Activated CD4-positive, alpha-beta T cell treated with anti-CD3 and anti-CD28 coated beads, Interleukin-2, amount 10 ng/mL, durations not matched to agents 7 days and 5 days (primary cell): Measurements from ENCODE around the gene SEPTIN5. TPM values are rescaled to one million over a fixed set of nuclear protein-coding genes. Genes with fewer than 3 reads are reported as not detected.

Source experiments
- CTCF ChIA-PET: fragments of 350-600 bp; sonication (Branson Sonifier 250); formaldehyde crosslinking; loops from one replicate; lab custom pipeline; 2021; ENCODE audit warnings: antibody characterized with exemption; lab: Charles Lee
- POLR2A ChIA-PET: fragments of 350-600 bp; sonication (Branson Sonifier 250); formaldehyde crosslinking; loops from one replicate; lab custom pipeline; 2021; ENCODE audit warnings: antibody characterized with exemption; lab: Charles Lee
- DNase-seq: peaks from one replicate; pipeline ENCODE4 v3.0.0-alpha.2; 2020
- H3K27ac Mint-ChIP-seq: one replicate; pipeline ENCODE4 v1.8.0; 2021; ENCODE audit warnings: mild to moderate bottlenecking, moderate library complexity, mixed read lengths
- H3K27me3 Mint-ChIP-seq: one replicate; pipeline ENCODE4 v1.8.0; 2021; ENCODE audit warnings: mixed read lengths
- H3K36me3 Mint-ChIP-seq: one replicate; pipeline ENCODE4 v1.8.0; 2021; ENCODE audit warnings: low read depth, mixed read lengths
- H3K4me1 Mint-ChIP-seq: one replicate; pipeline ENCODE4 v1.8.0; 2021; ENCODE audit warnings: mixed read lengths
- H3K4me3 Mint-ChIP-seq: one replicate; pipeline ENCODE4 v1.8.0; 2021; ENCODE audit warnings: mild to moderate bottlenecking, moderate library complexity, mixed read lengths
- H3K9me3 Mint-ChIP-seq: one replicate; pipeline ENCODE4 v1.8.0; 2021; ENCODE audit warnings: mixed read lengths
- total RNA-seq, 2 experiments: library from RNA; stranded (reverse); gene quantifications; one replicate each; pipeline ENCODE4 v1.2.3, GENCODE V29; 2021

Gene SEPTIN5
- total RNA-seq, 2 experiments from 2014 or later = not detected

- H3K36me3 Mint-ChIP-seq = peaks cover 5% of the 10 kb centered on the region
- POLR2A ChIA-PET = no interaction called here
- no peak overlapping the region for H3K4me3 Mint-ChIP-seq
- no peak overlapping the region for H3K27ac Mint-ChIP-seq
- no peaks in the 10 kb centered on the region for H3K9me3 Mint-ChIP-seq
- DNase-seq = no peak
- CTCF ChIA-PET = interaction anchor here (0.8 kb wide), 1 partner anchor 32 kb away, joined by 3 read pairs; no protein-coding TSS in a partner anchor
- peaks cover 25% of the 10 kb centered on the region for H3K4me1 Mint-ChIP-seq
- H3K27me3 Mint-ChIP-seq = peaks cover 72% of the 10 kb centered on the region
Observed at GRCh38 chr22:19757985-19758895, 43.9 kb downstream of the SEPTIN5 start.

GRCh38 chr22:19758896-19759426 lies 44.7 kb downstream of the SEPTIN5 start:
- Mint-ChIP-seq H3K4me3 (no peak overlapping the region), H3K27ac (no peak overlapping the region), H3K36me3 (peaks cover 5% of the 10 kb centered on the region), H3K27me3 (peaks cover 73% of the 10 kb centered on the region), H3K4me1 (peaks cover 25% of the 10 kb centered on the region), H3K9me3 (no peaks in the 10 kb centered on the region)
- CTCF ChIA-PET = no interaction called here
- no peak for DNase-seq
- POLR2A ChIA-PET = no interaction called here

- CTCF ChIA-PET = no interaction called here
- POLR2A ChIA-PET = no interaction called here
- Mint-ChIP-seq H3K36me3 (peaks cover 5% of the 10 kb centered on the region), H3K27me3 (peaks cover 72% of the 10 kb centered on the region), H3K4me1 (peaks cover 25% of the 10 kb centered on the region), H3K27ac (peak overlapping the region; percentile 21), H3K9me3 (no peaks in the 10 kb centered on the region), H3K4me3 (peak overlapping the region; percentile 62)
- no peak for DNase-seq
Observed at GRCh38 chr22:19759427-19760057, 45.2 kb downstream of the SEPTIN5 start.

- DNase-seq = no peak
- Mint-ChIP-seq H3K9me3 (no peaks in the 10 kb centered on the region), H3K27ac (peak within 1 kb of the TSS; percentile 21), H3K4me3 (peak within 1 kb of the TSS; percentile 62), H3K27me3 (peaks cover 73% of the 10 kb centered on the region), H3K4me1 (peaks cover 28% of the 10 kb centered on the region), H3K36me3 (peaks cover 5% of the 10 kb centered on the region)
- CTCF ChIA-PET = no interaction called here
- POLR2A ChIA-PET = no interaction called here
Observed at GRCh38 chr22:19760058-19760950, 46.0 kb downstream of the SEPTIN5 start, which contains the start of gene TBX1. Gene TBX1 (plus strand): TSS chr22:19760778. CDS start chr22:19760844, 66 bp downstream.

DNA sequence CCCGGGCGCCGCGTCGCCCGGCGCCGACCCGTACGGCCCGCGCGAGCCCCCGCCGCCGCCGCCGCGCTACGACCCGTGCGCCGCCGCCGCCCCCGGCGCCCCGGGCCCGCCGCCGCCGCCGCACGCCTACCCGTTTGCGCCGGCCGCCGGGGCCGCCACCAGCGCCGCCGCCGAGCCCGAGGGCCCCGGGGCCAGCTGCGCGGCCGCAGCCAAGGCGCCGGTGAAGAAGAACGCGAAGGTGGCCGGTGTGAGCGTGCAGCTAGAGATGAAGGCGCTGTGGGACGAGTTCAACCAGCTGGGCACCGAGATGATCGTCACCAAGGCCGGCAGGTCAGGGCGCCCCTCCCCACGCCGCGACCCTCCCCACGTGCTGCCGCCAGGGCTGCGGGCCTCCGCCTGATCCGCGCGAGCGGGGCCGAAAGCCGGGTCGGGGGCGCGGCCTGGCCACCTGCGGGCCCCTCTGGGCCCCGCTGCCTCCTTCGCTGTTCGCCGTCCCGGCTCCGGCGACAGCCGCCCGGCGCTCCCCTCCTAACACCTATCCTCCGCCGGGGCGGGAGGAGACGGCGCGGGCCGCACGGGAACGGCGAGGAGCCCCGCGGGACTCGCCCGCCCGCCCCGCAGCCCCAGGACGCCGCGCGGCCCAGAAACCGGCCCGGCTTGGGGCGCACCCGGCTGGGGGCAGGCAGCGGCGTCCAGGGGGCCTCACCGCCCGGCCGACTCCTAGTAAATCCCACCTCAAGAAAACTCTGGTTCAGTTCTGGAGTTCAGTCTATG lies 46.8 kb downstream of the SEPTIN5 start:
- ChIA-PET CTCF (no interaction called here), POLR2A (no interaction called here)
- no peak overlapping the region for H3K27ac Mint-ChIP-seq
- no peak overlapping the region for H3K4me3 Mint-ChIP-seq
- no peak for DNase-seq
- peaks cover 27% of the 10 kb centered on the region for H3K4me1 Mint-ChIP-seq
- peaks cover 5% of the 10 kb centered on the region for H3K36me3 Mint-ChIP-seq
- peaks cover 69% of the 10 kb centered on the region for H3K27me3 Mint-ChIP-seq
- H3K9me3 Mint-ChIP-seq = no peaks in the 10 kb centered on the region

DNA sequence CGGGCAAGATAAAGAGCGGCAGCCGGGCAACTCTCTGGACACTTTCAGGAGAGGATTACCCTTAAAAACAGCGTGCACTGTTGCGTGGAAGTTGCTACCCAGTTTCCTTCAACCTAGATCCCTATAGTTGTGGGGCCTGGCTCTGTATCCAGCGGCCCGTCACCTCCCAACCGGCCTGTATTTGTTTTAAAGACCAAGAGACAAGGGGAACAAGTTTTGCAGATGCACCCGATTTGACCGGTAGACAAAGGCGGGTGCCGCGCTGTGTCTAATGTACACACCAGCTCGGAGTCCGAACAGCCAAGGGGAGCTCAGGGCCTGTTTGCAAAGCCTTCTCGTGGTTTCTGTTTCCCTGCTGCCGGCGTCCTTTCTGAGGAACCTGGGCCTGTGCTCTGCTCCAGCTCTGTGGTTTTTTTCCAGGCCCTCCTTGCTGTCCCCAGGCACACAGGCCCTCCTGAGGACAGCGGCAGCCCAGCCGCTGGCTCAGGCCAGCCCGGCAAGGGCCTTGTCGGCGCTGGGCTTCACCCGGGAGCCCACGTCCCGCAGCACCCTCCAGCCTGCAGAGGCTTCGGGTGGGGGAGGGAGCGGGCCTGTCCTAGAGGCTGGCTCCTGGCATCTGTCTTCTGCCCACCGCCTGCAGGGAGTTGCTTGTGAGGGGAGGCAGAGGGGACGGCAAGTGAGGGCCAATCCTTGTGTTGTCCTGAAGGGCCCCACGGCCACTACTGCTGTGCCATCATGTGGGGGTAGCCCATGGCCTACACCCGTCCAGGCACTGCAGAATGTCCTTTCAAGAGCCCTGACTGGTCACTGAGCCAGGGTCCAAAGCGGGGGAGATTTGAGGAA lies 47.6 kb downstream of the SEPTIN5 start:
- ChIA-PET CTCF (interaction anchor here (0.9 kb wide), 1 partner anchor 9 kb away, joined by 3 read pairs; no protein-coding TSS in a partner anchor), POLR2A (no interaction called here)
- DNase-seq = no peak
- H3K27ac Mint-ChIP-seq = no peak overlapping the region
- H3K4me3 Mint-ChIP-seq = no peak overlapping the region
- peaks cover 66% of the 10 kb centered on the region for H3K27me3 Mint-ChIP-seq
- peaks cover 23% of the 10 kb centered on the region for H3K4me1 Mint-ChIP-seq
- peaks cover 4% of the 10 kb centered on the region for H3K36me3 Mint-ChIP-seq
- no peaks in the 10 kb centered on the region for H3K9me3 Mint-ChIP-seq

DNA sequence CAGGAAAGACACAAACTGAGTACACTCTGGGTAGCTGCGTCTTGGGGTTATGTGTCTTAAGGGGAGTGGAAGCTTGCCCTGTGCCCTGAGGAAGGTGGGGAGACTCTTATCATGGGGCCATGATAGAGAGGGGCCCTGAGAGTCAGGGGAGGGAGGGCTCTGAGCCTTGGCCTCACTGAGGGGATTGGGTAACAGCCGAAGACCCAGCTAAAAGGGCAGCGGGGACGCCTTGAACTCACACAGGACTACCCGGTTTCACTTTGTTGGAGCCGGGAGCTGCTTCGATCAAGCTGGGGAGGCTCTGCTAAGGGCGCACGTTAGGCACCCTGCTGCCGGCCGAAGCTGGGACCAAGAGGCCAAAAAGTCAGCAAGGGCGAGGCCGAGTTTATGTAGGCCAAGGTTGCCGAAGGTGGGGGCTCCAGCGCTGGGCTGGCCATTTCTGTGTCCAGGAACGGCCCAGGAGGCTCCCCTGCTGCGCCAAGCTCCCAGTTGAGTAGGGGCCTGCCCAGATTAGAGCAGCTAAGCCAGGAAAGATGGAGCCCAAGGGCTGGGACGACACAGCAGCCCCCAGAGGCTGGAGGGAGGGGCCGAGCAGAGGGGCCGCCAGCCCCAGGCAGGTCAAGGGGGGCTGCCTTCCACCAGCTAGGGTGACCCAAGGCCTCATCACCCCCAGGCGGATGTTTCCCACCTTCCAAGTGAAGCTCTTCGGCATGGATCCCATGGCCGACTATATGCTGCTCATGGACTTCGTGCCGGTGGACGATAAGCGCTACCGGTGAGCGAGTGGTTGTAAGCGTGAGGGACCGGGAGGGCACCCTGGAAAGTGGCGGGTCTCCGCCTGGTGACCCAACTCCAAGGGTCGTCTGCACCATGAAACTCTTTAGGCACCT lies 48.5 kb downstream of the SEPTIN5 start:
- Mint-ChIP-seq H3K4me1 (peaks cover 23% of the 10 kb centered on the region), H3K36me3 (peaks cover 4% of the 10 kb centered on the region), H3K4me3 (no peak overlapping the region), H3K27me3 (peaks cover 67% of the 10 kb centered on the region), H3K9me3 (no peaks in the 10 kb centered on the region), H3K27ac (no peak overlapping the region)
- CTCF ChIA-PET = interaction anchor here (0.9 kb wide), 1 partner anchor 8 kb away, joined by 3 read pairs; no protein-coding TSS in a partner anchor
- POLR2A ChIA-PET = no interaction called here
- no peak for DNase-seq

DNA sequence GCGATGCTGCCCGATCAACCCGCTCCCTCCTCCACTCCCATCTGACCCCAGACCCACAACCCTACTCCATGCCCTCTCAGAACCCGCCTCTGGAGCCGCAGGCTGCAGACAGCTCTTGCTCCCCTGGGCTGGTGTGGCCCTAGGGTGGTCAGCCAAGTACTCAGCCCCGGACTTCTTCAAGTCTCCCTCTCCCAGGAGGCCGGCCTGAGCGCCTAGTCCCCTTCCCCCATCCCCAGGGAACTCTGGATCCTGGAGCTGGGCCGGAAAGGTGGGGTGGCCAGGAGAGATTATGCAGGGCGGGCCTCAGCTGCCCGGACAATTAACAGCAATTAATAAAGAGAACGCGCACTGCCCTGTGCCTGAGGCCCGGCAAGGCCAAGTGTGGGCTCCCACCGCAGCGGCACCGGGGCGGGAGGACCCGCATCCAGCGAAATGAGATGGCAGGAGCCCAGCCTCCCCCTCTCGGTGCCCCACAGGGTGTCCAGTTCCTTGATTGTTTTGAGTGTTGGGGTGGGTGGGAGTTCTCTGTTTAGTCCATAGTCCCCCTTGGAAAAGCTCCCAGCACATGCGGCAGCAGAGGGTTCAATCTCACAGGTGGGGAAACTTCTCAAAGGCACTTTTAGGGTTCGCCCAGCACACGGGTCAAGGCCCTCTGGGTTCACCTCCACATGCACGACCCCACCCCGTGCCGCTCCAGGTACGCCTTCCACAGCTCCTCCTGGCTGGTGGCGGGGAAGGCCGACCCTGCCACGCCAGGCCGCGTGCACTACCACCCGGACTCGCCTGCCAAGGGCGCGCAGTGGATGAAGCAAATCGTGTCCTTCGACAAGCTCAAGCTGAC lies 49.4 kb downstream of the SEPTIN5 start:
- POLR2A ChIA-PET = no interaction called here
- CTCF ChIA-PET = interaction anchor here (1.3 kb wide), 1 partner anchor 34 kb away, joined by 4 read pairs; no protein-coding TSS in a partner anchor
- Mint-ChIP-seq H3K27me3 (peaks cover 69% of the 10 kb centered on the region), H3K4me1 (peaks cover 25% of the 10 kb centered on the region), H3K9me3 (no peaks in the 10 kb centered on the region), H3K36me3 (peaks cover 4% of the 10 kb centered on the region), H3K4me3 (no peak overlapping the region), H3K27ac (no peak overlapping the region)
- DNase-seq = no peak

DNA sequence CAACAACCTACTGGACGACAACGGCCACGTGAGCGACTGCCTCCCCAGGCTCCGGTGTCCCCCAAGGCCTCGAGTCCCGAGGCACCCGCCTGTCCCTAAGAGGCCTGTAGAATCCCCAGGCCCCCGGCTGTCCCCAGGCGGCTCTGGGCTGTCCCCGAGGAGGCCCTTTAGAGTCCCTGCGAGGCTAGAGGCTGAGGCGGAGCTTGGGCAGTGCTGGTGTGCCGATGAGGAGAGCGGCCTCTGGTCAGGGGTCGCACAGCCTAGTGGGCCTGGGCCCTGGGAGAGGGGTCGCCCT lies 49.9 kb downstream of the SEPTIN5 start:
- H3K4me1 Mint-ChIP-seq = peaks cover 25% of the 10 kb centered on the region
- H3K9me3 Mint-ChIP-seq = no peaks in the 10 kb centered on the region
- peaks cover 69% of the 10 kb centered on the region for H3K27me3 Mint-ChIP-seq
- DNase-seq = no peak
- ChIA-PET POLR2A (no interaction called here), CTCF (interaction anchor here (1.3 kb wide), 1 partner anchor 34 kb away, joined by 4 read pairs; no protein-coding TSS in a partner anchor)
- H3K36me3 Mint-ChIP-seq = peaks cover 4% of the 10 kb centered on the region
- no peak overlapping the region for H3K4me3 Mint-ChIP-seq
- no peak overlapping the region for H3K27ac Mint-ChIP-seq
